ENCODE measurements around the gene SSBP4.
A peak's percentile ranks its signal among the peaks of the same experiment; 100 is the strongest.

Gene SSBP4

DNA sequence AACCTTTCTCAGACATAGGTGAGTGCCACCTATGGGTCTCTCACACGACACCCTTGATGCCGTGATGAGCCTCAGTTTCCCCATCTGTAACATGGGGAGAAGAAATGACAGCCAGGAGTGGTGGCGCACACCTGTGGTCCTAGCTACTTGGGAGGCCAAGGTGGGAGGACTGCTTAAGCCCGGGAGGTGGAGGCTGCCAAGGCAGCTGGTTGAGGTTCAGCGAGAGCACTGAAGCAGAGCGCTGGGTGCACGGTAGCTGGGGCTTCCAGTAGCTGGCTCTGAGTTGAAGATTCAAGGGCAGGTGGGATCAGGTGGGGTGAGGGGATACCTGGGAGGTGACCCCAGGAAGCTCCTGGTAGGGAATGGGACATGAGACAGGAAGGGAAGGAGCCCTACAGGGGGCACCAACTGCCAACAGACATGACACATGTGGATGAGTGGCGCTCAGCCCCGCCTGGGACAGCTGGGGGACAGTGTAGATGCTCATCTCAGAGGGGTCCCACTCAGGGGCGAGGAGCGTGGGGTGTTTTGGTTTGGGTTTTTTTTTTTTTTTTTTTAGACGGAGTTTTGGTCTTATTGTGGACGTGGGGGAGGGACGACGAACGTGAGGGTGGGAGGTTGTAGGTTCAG lies 6.5 kb upstream of the SSBP4 start:
- no peak overlapping the region for H3K4me3 ChIP-seq (ENCODE audit: low read depth, low read length)
- CTCF ChIA-PET = interaction anchor here (0.6 to 6.7 kb wide), 11 partner anchors 11 to 1057 kb away, joined by 3 to 117 read pairs (median 5); partner anchors contain the start of genes GDF15 and JUND
- H3K9me3 ChIP-seq (ENCODE audit: control insufficient read depth, insufficient read depth, low read depth, low read length) = no peaks in the 10 kb centered on the region
- TF ChIP-seq ZEB2 (tag by site-specific recombination; IDR thresholded peaks at IDR 0.05) (no peak), ZNF510 (tag by site-specific recombination; IDR thresholded peaks at IDR 0.05; ENCODE audit: insufficient replicate concordance) (no peak), HOXD13 (CRISPR knock-in tag; IDR thresholded peaks at IDR 0.05; ENCODE audit: borderline replicate concordance) (no peak), ZNF2 (tag by site-specific recombination; IDR thresholded peaks at IDR 0.05) (no peak), ZNF629 (tag by site-specific recombination; IDR thresholded peaks at IDR 0.05) (no peak), ZNF184 (tag by site-specific recombination; IDR thresholded peaks at IDR 0.05) (no peak), GLI2 (tag by site-specific recombination; IDR thresholded peaks at IDR 0.05; ENCODE audit: borderline replicate concordance, low read depth) (no peak), ZNF777 (tag by site-specific recombination; IDR thresholded peaks at IDR 0.05; ENCODE audit: borderline replicate concordance) (no peak), SALL2 (tag by site-specific recombination; IDR thresholded peaks at IDR 0.05; ENCODE audit: borderline replicate concordance) (no peak), ZNF544 (tag by site-specific recombination; IDR thresholded peaks at IDR 0.05) (no peak), GLIS2 (tag by site-specific recombination; IDR thresholded peaks at IDR 0.05) (no peak), ZNF311 (tag by site-specific recombination; IDR thresholded peaks at IDR 0.05; ENCODE audit: borderline replicate concordance) (no peak), ZNF521 (tag by site-specific recombination; IDR thresholded peaks at IDR 0.05) (no peak)
- H3K36me3 ChIP-seq (ENCODE audit: control insufficient read depth in 2 of 2, insufficient read depth in 1 of 2, low read length in 2 of 2) = no peaks in the 10 kb centered on the region
- no peak overlapping the region for H3K27ac ChIP-seq (ENCODE audit: extremely low read depth, low read depth, low read length)
- POLR2A ChIA-PET = interaction anchor here (0.6 to 2.5 kb wide), 4 partner anchors 69 to 806 kb away, joined by 3 to 18 read pairs (median 4); partner anchors contain the start of gene JUND
- H3K4me1 ChIP-seq (ENCODE audit: control insufficient read depth, insufficient read depth, low read length) = peaks cover 9% of the 10 kb centered on the region; the same call in 1 of the 2 replicates

DNA sequence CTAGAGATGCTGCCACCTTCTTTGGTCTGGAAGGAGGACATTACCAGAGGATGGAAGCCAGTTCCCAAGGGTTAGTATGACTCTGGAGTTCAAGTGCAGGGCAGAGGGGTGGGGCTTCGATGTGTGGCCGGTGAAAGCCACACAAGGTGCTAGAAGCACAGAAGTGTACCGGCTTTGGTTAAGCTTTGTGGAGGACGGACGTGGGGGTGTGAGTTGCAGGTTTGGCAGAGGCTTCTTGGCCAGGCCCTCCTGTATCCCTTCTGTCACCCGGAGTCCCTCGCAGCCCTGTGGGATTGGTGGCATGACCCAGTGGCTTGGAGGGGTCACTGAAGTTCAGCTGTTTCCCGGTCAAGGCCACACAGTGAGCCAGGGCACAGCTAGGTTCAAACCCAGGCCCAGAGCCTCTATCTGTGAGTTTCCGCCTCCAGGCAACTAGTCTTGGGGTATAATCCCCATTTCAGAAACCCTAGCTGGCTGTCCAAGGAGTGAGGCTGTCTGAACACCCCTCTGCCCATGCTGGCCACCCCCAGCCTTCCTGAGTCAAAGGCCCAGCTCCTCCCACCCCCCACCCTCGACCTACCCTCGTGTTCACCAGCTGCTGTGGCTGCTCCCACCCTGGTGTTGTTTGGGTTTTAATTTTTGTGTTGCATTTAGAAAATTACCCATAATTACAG lies 4.6 kb upstream of the SSBP4 start:
- Histone ChIP-seq H3K27ac (ENCODE audit: extremely low read depth, low read depth, low read length) (no peak overlapping the region), H3K4me3 (ENCODE audit: low read depth, low read length) (no peak overlapping the region), H3K4me1 (ENCODE audit: control insufficient read depth, insufficient read depth, low read length) (peaks cover 9% of the 10 kb centered on the region; the same call in 1 of the 2 replicates), H3K9me3 (ENCODE audit: control insufficient read depth, insufficient read depth, low read depth, low read length) (no peaks in the 10 kb centered on the region), H3K36me3 (ENCODE audit: control insufficient read depth in 2 of 2, insufficient read depth in 1 of 2, low read length in 2 of 2) (no peaks in the 10 kb centered on the region)
- POLR2A ChIA-PET = interaction anchor here (2.5 kb wide), 1 partner anchor 134 kb away, joined by 18 read pairs; the partner anchor contains the start of gene JUND
- CTCF ChIA-PET = interaction anchor here (0.6 to 6.7 kb wide), 12 partner anchors 26 to 146 kb away, joined by 3 to 117 read pairs (median 6); partner anchors contain the start of gene GDF15
- TF ChIP-seq OVOL3 (tag by site-specific recombination; IDR thresholded peaks at IDR 0.05) = no peak
- no peak for TF ChIP-seq KLF1 (tag by site-specific recombination; IDR thresholded peaks at IDR 0.05)
- TF ChIP-seq, protein P1, sequence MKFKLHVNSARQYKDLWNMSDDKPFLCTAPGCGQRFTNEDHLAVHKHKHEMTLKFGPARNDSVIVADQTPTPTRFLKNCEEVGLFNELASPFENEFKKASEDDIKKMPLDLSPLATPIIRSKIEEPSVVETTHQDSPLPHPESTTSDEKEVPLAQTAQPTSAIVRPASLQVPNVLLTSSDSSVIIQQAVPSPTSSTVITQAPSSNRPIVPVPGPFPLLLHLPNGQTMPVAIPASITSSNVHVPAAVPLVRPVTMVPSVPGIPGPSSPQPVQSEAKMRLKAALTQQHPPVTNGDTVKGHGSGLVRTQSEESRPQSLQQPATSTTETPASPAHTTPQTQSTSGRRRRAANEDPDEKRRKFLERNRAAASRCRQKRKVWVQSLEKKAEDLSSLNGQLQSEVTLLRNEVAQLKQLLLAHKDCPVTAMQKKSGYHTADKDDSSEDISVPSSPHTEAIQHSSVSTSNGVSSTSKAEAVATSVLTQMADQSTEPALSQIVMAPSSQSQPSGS (tag by site-specific recombination; IDR thresholded peaks at IDR 0.05; ENCODE audit: low read depth) = no peak
- TF ChIP-seq ZNF133 (tag by site-specific recombination; IDR thresholded peaks at IDR 0.05) = no peak
- TF ChIP-seq ZNF560 (tag by site-specific recombination; IDR thresholded peaks at IDR 0.05; ENCODE audit: borderline replicate concordance) = no peak
- no peak for TF ChIP-seq ZNF791 (tag by site-specific recombination; IDR thresholded peaks at IDR 0.05)
- TF ChIP-seq ZNF600 (tag by site-specific recombination; IDR thresholded peaks at IDR 0.05) = 0 out of 2 replicates have a peak, but pooled peaks have one; percentile 51
- TF ChIP-seq KLF10 (tag by site-specific recombination; IDR thresholded peaks at IDR 0.05) = no peak
- TF ChIP-seq ZSCAN16 (tag by site-specific recombination; IDR thresholded peaks at IDR 0.05) = no peak
- no peak for TF ChIP-seq ZSCAN23 (tag by site-specific recombination; IDR thresholded peaks at IDR 0.05)
- no peak for TF ChIP-seq SP2 (tag by site-specific recombination; IDR thresholded peaks at IDR 0.05)
- TF ChIP-seq, protein P2, sequence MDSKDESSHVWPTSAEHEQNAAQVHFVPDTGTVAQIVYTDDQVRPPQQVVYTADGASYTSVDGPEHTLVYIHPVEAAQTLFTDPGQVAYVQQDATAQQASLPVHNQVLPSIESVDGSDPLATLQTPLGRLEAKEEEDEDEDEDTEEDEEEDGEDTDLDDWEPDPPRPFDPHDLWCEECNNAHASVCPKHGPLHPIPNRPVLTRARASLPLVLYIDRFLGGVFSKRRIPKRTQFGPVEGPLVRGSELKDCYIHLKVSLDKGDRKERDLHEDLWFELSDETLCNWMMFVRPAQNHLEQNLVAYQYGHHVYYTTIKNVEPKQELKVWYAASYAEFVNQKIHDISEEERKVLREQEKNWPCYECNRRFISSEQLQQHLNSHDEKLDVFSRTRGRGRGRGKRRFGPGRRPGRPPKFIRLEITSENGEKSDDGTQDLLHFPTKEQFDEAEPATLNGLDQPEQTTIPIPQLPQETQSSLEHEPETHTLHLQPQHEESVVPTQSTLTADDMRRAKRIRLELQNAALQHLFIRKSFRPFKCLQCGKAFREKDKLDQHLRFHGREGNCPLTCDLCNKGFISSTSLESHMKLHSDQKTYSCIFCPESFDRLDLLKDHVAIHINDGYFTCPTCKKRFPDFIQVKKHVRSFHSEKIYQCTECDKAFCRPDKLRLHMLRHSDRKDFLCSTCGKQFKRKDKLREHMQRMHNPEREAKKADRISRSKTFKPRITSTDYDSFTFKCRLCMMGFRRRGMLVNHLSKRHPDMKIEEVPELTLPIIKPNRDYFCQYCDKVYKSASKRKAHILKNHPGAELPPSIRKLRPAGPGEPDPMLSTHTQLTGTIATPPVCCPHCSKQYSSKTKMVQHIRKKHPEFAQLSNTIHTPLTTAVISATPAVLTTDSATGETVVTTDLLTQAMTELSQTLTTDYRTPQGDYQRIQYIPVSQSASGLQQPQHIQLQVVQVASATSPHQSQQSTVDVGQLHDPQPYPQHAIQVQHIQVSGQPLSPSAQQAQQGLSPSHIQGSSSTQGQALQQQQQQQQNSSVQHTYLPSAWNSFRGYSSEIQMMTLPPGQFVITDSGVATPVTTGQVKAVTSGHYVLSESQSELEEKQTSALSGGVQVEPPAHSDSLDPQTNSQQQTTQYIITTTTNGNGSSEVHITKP (tag by site-specific recombination; IDR thresholded peaks at IDR 0.05) = peak; percentile 11; the same call in 1 of the 2 replicates
- no peak for TF ChIP-seq FEZF1 (tag by site-specific recombination; IDR thresholded peaks at IDR 0.05)
- TF ChIP-seq SP7 (tag by site-specific recombination; IDR thresholded peaks at IDR 0.05) = no peak
- TF ChIP-seq IKZF3 (tag by site-specific recombination; IDR thresholded peaks at IDR 0.05) = no peak
- TF ChIP-seq, protein P3, sequence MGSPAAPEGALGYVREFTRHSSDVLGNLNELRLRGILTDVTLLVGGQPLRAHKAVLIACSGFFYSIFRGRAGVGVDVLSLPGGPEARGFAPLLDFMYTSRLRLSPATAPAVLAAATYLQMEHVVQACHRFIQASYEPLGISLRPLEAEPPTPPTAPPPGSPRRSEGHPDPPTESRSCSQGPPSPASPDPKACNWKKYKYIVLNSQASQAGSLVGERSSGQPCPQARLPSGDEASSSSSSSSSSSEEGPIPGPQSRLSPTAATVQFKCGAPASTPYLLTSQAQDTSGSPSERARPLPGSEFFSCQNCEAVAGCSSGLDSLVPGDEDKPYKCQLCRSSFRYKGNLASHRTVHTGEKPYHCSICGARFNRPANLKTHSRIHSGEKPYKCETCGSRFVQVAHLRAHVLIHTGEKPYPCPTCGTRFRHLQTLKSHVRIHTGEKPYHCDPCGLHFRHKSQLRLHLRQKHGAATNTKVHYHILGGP (tag by site-specific recombination; IDR thresholded peaks at IDR 0.05) = no peak
